Measurements from ENCODE around the gene P3H1.

- TF ChIP-seq CTCF (tag by site-specific recombination; IDR thresholded peaks at IDR 0.05) (no peak), ZNF114 (tag by site-specific recombination; IDR thresholded peaks at IDR 0.05) (no peak), WT1 (tag by site-specific recombination; IDR thresholded peaks at IDR 0.05) (no peak), ZBTB11 (tag by site-specific recombination; conservative IDR thresholded peaks at IDR 0.05; ENCODE audit: low read depth) (no peak), MEIS1 (CRISPR knock-in tag; IDR thresholded peaks at IDR 0.05; ENCODE audit: borderline replicate concordance) (no peak), ZNF292 (tag by site-specific recombination; IDR thresholded peaks at IDR 0.05; ENCODE audit: borderline replicate concordance, low read depth) (no peak), ZNF221 (tag by site-specific recombination; IDR thresholded peaks at IDR 0.05; ENCODE audit: borderline replicate concordance) (no peak), ZNF23 (tag by site-specific recombination; IDR thresholded peaks at IDR 0.05; ENCODE audit: borderline replicate concordance) (no peak)
- TF ChIP-seq, protein P1, sequence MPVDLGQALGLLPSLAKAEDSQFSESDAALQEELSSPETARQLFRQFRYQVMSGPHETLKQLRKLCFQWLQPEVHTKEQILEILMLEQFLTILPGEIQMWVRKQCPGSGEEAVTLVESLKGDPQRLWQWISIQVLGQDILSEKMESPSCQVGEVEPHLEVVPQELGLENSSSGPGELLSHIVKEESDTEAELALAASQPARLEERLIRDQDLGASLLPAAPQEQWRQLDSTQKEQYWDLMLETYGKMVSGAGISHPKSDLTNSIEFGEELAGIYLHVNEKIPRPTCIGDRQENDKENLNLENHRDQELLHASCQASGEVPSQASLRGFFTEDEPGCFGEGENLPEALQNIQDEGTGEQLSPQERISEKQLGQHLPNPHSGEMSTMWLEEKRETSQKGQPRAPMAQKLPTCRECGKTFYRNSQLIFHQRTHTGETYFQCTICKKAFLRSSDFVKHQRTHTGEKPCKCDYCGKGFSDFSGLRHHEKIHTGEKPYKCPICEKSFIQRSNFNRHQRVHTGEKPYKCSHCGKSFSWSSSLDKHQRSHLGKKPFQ (tag by site-specific recombination; IDR thresholded peaks at IDR 0.05), result no peak
- TF ChIP-seq, protein P2, sequence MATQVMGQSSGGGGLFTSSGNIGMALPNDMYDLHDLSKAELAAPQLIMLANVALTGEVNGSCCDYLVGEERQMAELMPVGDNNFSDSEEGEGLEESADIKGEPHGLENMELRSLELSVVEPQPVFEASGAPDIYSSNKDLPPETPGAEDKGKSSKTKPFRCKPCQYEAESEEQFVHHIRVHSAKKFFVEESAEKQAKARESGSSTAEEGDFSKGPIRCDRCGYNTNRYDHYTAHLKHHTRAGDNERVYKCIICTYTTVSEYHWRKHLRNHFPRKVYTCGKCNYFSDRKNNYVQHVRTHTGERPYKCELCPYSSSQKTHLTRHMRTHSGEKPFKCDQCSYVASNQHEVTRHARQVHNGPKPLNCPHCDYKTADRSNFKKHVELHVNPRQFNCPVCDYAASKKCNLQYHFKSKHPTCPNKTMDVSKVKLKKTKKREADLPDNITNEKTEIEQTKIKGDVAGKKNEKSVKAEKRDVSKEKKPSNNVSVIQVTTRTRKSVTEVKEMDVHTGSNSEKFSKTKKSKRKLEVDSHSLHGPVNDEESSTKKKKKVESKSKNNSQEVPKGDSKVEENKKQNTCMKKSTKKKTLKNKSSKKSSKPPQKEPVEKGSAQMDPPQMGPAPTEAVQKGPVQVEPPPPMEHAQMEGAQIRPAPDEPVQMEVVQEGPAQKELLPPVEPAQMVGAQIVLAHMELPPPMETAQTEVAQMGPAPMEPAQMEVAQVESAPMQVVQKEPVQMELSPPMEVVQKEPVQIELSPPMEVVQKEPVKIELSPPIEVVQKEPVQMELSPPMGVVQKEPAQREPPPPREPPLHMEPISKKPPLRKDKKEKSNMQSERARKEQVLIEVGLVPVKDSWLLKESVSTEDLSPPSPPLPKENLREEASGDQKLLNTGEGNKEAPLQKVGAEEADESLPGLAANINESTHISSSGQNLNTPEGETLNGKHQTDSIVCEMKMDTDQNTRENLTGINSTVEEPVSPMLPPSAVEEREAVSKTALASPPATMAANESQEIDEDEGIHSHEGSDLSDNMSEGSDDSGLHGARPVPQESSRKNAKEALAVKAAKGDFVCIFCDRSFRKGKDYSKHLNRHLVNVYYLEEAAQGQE (tag by site-specific recombination; IDR thresholded peaks at IDR 0.05), result no peak
- TF ChIP-seq, protein P3, sequence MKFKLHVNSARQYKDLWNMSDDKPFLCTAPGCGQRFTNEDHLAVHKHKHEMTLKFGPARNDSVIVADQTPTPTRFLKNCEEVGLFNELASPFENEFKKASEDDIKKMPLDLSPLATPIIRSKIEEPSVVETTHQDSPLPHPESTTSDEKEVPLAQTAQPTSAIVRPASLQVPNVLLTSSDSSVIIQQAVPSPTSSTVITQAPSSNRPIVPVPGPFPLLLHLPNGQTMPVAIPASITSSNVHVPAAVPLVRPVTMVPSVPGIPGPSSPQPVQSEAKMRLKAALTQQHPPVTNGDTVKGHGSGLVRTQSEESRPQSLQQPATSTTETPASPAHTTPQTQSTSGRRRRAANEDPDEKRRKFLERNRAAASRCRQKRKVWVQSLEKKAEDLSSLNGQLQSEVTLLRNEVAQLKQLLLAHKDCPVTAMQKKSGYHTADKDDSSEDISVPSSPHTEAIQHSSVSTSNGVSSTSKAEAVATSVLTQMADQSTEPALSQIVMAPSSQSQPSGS (tag by site-specific recombination; IDR thresholded peaks at IDR 0.05; ENCODE audit: low read depth), result no peak
- TF ChIP-seq, protein P4, sequence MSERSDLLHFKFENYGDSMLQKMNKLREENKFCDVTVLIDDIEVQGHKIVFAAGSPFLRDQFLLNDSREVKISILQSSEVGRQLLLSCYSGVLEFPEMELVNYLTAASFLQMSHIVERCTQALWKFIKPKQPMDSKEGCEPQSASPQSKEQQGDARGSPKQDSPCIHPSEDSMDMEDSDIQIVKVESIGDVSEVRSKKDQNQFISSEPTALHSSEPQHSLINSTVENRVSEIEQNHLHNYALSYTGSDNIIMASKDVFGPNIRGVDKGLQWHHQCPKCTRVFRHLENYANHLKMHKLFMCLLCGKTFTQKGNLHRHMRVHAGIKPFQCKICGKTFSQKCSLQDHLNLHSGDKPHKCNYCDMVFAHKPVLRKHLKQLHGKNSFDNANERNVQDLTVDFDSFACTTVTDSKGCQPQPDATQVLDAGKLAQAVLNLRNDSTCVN (tag by site-specific recombination; optimal IDR thresholded peaks at IDR 0.05), result no peak
Measured at GRCh38 chr1:42783092-42783491, 16.3 kb upstream of the P3H1 start.
